Esophagus (tissue), 2 donors: ENCODE results near the gene SH3GL1. TPM values are rescaled to one million over a fixed set of nuclear protein-coding genes. Genes with fewer than 3 reads are reported as not detected.

ENCODE experiments used
- H3K27ac ChIP-seq, 2 donors: one replicate each; pipeline ENCODE4 v1.5.1; 2013; ENCODE audit warnings: low read depth in 2 of 2, mild to moderate bottlenecking in 2 of 2, inconsistent platforms in 1 of 2, low read length in 1 of 2, moderate library complexity in 1 of 2
- H3K27me3 ChIP-seq, 2 donors: one replicate each; pipeline ENCODE4 v1.6.1; 2013; ENCODE audit warnings: low read length in 2 of 2, control low read depth in 1 of 2, mild to moderate bottlenecking in 1 of 2; ENCODE audit not compliant: insufficient read depth in 2 of 2, control insufficient read depth in 1 of 2
- H3K36me3 ChIP-seq, 2 donors: one replicate each; pipeline ENCODE4 v1.6.1; 2013; ENCODE audit warnings: low read length in 1 of 2; ENCODE audit not compliant: control insufficient read depth in 2 of 2, insufficient read depth in 2 of 2
- H3K4me1 ChIP-seq, 2 donors: one replicate each; pipeline ENCODE4 v1.6.1; 2013; ENCODE audit warnings: low read length in 1 of 2; ENCODE audit not compliant: control insufficient read depth in 2 of 2, insufficient read depth in 2 of 2
- H3K4me3 ChIP-seq, 2 donors: one replicate each; pipeline ENCODE4 v1.5.1; 2013; ENCODE audit warnings: low read length in 2 of 2, mild to moderate bottlenecking in 2 of 2, low read depth in 1 of 2, moderate library complexity in 1 of 2
- H3K9me3 ChIP-seq, 2 donors: one replicate each; pipeline ENCODE4 v1.6.1; 2013; ENCODE audit warnings: mild to moderate bottlenecking in 2 of 2, low read depth in 1 of 2, low read length in 1 of 2, moderate library complexity in 1 of 2; ENCODE audit not compliant: control insufficient read depth in 2 of 2, insufficient read depth in 1 of 2
- WGBS, 2 donors: extraction: QIAGEN DNeasy Blood & Tissue Kit; methylation state at CpG; one replicate each; pipeline ENCODE4 v1.1.7; 2013; 5-methylcytosine and 5-hydroxymethylcytosine counted together
- polyA plus RNA-seq, 2 donors: library from polyadenylated mRNA; stranded (reverse); fragments of 200-250 nt; gene quantifications; one replicate each; pipeline ENCODE4 v1.2.3, GENCODE V29; 2013
- donor health status: healthy with polysubstance abuse.
- donor health status: Bipolar disorder and iron deficiency.

SH3GL1 gene
- polyA plus RNA-seq, 2 donors, result 123 to 242 TPM

- H3K27ac ChIP-seq, result no peak overlapping the region
- no peaks in the 10 kb centered on the region for H3K27me3 ChIP-seq
- no peak overlapping the region for H3K4me3 ChIP-seq
- H3K9me3 ChIP-seq, result no peaks in the 10 kb centered on the region
- H3K36me3 ChIP-seq, result peaks cover 0 to 3% of the 10 kb centered on the region in 2 donors
- no peaks in the 10 kb centered on the region for H3K4me1 ChIP-seq
- 91% methylated on average over 9 of the region's 9 CpGs for WGBS, 2 donors
Measured at GRCh38 chr19:4416268-4416667, 15.9 kb upstream of the SH3GL1 start.

- no peaks in the 10 kb centered on the region for H3K27me3 ChIP-seq
- no peaks in the 10 kb centered on the region for H3K9me3 ChIP-seq
- no peaks in the 10 kb centered on the region for H3K4me1 ChIP-seq
- peaks cover 0 to 3% of the 10 kb centered on the region in 2 donors for H3K36me3 ChIP-seq
- H3K27ac ChIP-seq, result no peak overlapping the region
- H3K4me3 ChIP-seq, result no peak overlapping the region
- WGBS, 2 donors, result 72 to 77% methylated on average over 10 of the region's 10 CpGs
Measured at GRCh38 chr19:4415352-4415751, 15.0 kb upstream of the SH3GL1 start.

- H3K4me3 ChIP-seq, result no peak overlapping the region
- WGBS, 2 donors, result 42 to 60% methylated on average over 9 of the region's 9 CpGs
- no peaks in the 10 kb centered on the region for H3K4me1 ChIP-seq
- H3K27me3 ChIP-seq, result no peaks in the 10 kb centered on the region
- H3K27ac ChIP-seq, result peak overlapping the region in 1 of 2 donors; percentile 26
- no peaks in the 10 kb centered on the region for H3K9me3 ChIP-seq
- H3K36me3 ChIP-seq, result peaks cover 0 to 3% of the 10 kb centered on the region in 2 donors
Measured at GRCh38 chr19:4414800-4415321, 14.5 kb upstream of the SH3GL1 start.

GRCh38 chr19:4414144-4414799 is 13.9 kb upstream of the SH3GL1 start:
- Histone ChIP-seq H3K9me3 (no peaks in the 10 kb centered on the region), H3K4me1 (no peaks in the 10 kb centered on the region), H3K27ac (no peak overlapping the region), H3K4me3 (no peak overlapping the region), H3K27me3 (no peaks in the 10 kb centered on the region), H3K36me3 (peaks cover 0 to 8% of the 10 kb centered on the region in 2 donors)
- WGBS, 2 donors, result 85% methylated on average over 7 of the region's 7 CpGs

- no peaks in the 10 kb centered on the region for H3K9me3 ChIP-seq
- H3K4me1 ChIP-seq, result no peaks in the 10 kb centered on the region
- no peaks in the 10 kb centered on the region for H3K27me3 ChIP-seq
- WGBS, 2 donors, result 95 to 96% methylated on average over 3 of the region's 3 CpGs
- no peak overlapping the region for H3K4me3 ChIP-seq
- H3K36me3 ChIP-seq, result peaks cover 0 to 9% of the 10 kb centered on the region in 2 donors
- no peak overlapping the region for H3K27ac ChIP-seq
Measured at GRCh38 chr19:4413588-4413987, 13.2 kb upstream of the SH3GL1 start.

- Histone ChIP-seq H3K4me1 (no peaks in the 10 kb centered on the region), H3K27me3 (no peaks in the 10 kb centered on the region), H3K9me3 (no peaks in the 10 kb centered on the region), H3K36me3 (peaks cover 0 to 9% of the 10 kb centered on the region in 2 donors), H3K4me3 (no peak overlapping the region), H3K27ac (no peak overlapping the region)
- WGBS, 2 donors, result 92% methylated on average over 23 of the region's 23 CpGs
Measured at GRCh38 chr19:4409123-4409933, 9.0 kb upstream of the SH3GL1 start.

GRCh38 chr19:4406626-4407025 is 6.3 kb upstream of the SH3GL1 start:
- Histone ChIP-seq H3K27ac (no peak overlapping the region), H3K36me3 (peaks cover 0 to 6% of the 10 kb centered on the region in 2 donors), H3K4me1 (peaks cover 0 to 7% of the 10 kb centered on the region in 2 donors), H3K9me3 (no peaks in the 10 kb centered on the region), H3K27me3 (no peaks in the 10 kb centered on the region), H3K4me3 (no peak overlapping the region)
- WGBS, 2 donors, result 93% methylated on average over 7 of the region's 7 CpGs

GRCh38 chr19:4405977-4406376 is 5.6 kb upstream of the SH3GL1 start:
- H3K9me3 ChIP-seq, result no peaks in the 10 kb centered on the region
- peaks cover 0 to 9% of the 10 kb centered on the region in 2 donors for H3K4me1 ChIP-seq
- 87 to 89% methylated on average over 8 of the region's 8 CpGs for WGBS, 2 donors
- H3K27ac ChIP-seq, result no peak overlapping the region
- no peak overlapping the region for H3K4me3 ChIP-seq
- peaks cover 0 to 6% of the 10 kb centered on the region in 2 donors for H3K36me3 ChIP-seq
- H3K27me3 ChIP-seq, result no peaks in the 10 kb centered on the region

- Histone ChIP-seq H3K4me3 (peak overlapping the region; percentile 75 to 80), H3K9me3 (no peaks in the 10 kb centered on the region), H3K36me3 (no peaks in the 10 kb centered on the region), H3K27me3 (no peaks in the 10 kb centered on the region), H3K27ac (peak overlapping the region; percentile 30 to 66), H3K4me1 (peaks cover 0 to 12% of the 10 kb centered on the region in 2 donors)
- WGBS, 2 donors, result 9% methylated on average over 32 of the region's 32 CpGs
Measured at GRCh38 chr19:4403005-4403761, 2.8 kb upstream of the SH3GL1 start.
